ENCODE data around the gene POLQ.

The POLQ gene

DNA sequence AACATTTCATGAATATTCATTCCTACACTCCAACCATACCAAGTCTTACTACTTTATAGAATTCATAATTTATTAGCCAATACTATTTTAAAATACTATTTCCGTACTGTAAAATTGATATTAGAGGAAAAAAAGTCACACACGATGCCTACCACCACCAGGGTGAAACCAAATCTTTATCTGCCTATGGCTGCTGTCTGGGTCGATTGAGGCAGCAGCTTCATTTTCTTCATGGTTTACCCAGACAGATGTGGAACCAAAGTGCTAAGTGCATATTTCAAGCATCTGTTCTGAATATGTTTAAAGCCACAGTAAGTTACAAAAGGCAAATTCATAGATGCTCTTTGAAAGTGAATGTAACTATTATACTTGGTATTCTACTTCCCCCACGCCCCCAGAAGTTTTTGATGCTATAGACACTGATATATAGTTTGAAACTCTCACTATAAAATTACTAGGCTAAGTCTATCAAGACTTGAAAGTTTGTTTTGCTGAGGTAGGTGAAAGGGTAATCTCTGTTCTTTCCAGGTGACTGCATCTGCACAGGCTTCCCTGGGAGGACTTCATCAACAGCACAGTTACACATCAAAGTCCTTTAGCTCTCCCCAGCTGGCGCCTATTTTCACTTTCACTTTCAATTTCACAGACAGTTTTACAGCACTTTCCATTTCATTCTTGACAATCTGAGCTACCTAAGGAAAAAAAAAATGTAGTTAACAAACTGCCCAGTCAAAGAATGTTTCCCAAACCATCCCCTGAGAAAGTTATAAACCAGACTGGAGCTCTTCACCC is 113.9 kb downstream of the POLQ start:
- H3K4me1 ChIP-seq (ENCODE audit: insufficient read depth, low read length), result peaks cover 29% of the 10 kb centered on the region
- H2AFZ ChIP-seq (ENCODE audit: low read depth, low read length), result no peak overlapping the region
- no peak overlapping the region for H3K9ac ChIP-seq (ENCODE audit: low read depth, low read length)
- no peaks in the 10 kb centered on the region for H3K79me2 ChIP-seq (ENCODE audit: insufficient read depth, low read length)
- peaks cover 73% of the 10 kb centered on the region for H3K36me3 ChIP-seq (ENCODE audit: insufficient read depth, low read length)
- H3K4me3 ChIP-seq (ENCODE audit: low read depth in 1 of 2, low read length in 2 of 2), result peak overlapping the region in 1 of 2 experiments; percentile 7; a peak in 1 of 4 replicates
- TF ChIP-seq EZH2 (IDR thresholded peaks at IDR 0.05; ENCODE audit: borderline replicate concordance, low read depth, low read length, severe bottlenecking), result no peak
- TF ChIP-seq, protein P1, sequence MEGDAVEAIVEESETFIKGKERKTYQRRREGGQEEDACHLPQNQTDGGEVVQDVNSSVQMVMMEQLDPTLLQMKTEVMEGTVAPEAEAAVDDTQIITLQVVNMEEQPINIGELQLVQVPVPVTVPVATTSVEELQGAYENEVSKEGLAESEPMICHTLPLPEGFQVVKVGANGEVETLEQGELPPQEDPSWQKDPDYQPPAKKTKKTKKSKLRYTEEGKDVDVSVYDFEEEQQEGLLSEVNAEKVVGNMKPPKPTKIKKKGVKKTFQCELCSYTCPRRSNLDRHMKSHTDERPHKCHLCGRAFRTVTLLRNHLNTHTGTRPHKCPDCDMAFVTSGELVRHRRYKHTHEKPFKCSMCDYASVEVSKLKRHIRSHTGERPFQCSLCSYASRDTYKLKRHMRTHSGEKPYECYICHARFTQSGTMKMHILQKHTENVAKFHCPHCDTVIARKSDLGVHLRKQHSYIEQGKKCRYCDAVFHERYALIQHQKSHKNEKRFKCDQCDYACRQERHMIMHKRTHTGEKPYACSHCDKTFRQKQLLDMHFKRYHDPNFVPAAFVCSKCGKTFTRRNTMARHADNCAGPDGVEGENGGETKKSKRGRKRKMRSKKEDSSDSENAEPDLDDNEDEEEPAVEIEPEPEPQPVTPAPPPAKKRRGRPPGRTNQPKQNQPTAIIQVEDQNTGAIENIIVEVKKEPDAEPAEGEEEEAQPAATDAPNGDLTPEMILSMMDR (IDR thresholded peaks at IDR 0.05; ENCODE audit: borderline replicate concordance, extremely low read depth, low read length, poor library complexity, severe bottlenecking), result no peak
- peak; percentile 74 for DNase-seq
- H3K27ac ChIP-seq (ENCODE audit: low read length), result peak overlapping the region; percentile 58; the same call in 1 of the 2 replicates
- H3K4me2 ChIP-seq (ENCODE audit: insufficient read depth, low read length), result peak overlapping the region; percentile 42; the same call in 1 of the 2 replicates
- peak; percentile 98 for ATAC-seq (ENCODE audit: insufficient read depth, low read depth)
- H4K20me1 ChIP-seq (ENCODE audit: insufficient read depth, low read length), result no peaks in the 10 kb centered on the region
- no peaks in the 10 kb centered on the region for H3K9me3 ChIP-seq (ENCODE audit: insufficient read depth, low read length, severe bottlenecking)
- H3K27me3 ChIP-seq (ENCODE audit: insufficient read depth, low read length, poor library complexity), result no peaks in the 10 kb centered on the region

DNA sequence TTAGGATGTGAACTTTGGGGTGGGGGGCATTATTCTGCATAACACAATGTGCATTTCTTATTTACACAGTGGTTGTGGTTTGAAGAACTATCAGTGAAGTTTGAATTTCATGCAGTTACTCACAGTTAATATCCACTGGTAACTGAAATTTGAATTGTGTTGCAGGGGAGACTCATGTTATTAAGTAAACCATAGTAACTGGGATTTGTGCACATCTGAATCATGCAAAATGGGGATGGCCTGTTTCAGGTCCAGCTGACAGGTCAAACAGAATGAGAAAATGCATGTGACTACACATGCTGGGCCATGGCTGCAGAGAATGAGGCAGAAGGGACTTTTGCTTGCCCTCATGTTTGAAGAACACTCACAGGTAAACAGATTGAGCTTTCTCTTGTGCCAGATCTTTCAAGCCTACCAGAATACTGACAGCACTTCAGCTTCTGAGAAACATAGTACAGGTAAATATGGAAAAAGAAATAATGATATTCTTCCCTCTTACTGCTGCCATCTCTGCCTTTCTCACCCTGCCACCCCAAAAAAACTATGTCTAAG is 115.0 kb downstream of the POLQ start:
- TF ChIP-seq EZH2 (IDR thresholded peaks at IDR 0.05; ENCODE audit: borderline replicate concordance, low read depth, low read length, severe bottlenecking), result no peak
- TF ChIP-seq, protein P1 (IDR thresholded peaks at IDR 0.05; ENCODE audit: borderline replicate concordance, extremely low read depth, low read length, poor library complexity, severe bottlenecking), result no peak
- Histone ChIP-seq H3K79me2 (ENCODE audit: insufficient read depth, low read length) (no peaks in the 10 kb centered on the region), H3K4me3 (ENCODE audit: low read depth in 1 of 2, low read length in 2 of 2) (no peak overlapping the region), H3K4me1 (ENCODE audit: insufficient read depth, low read length) (peaks cover 29% of the 10 kb centered on the region), H3K36me3 (ENCODE audit: insufficient read depth, low read length) (peaks cover 66% of the 10 kb centered on the region), H3K27me3 (ENCODE audit: insufficient read depth, low read length, poor library complexity) (no peaks in the 10 kb centered on the region), H3K27ac (ENCODE audit: low read length) (no peak overlapping the region), H3K4me2 (ENCODE audit: insufficient read depth, low read length) (no peak overlapping the region), H3K9ac (ENCODE audit: low read depth, low read length) (no peak overlapping the region), H3K9me3 (ENCODE audit: insufficient read depth, low read length, severe bottlenecking) (no peaks in the 10 kb centered on the region), H4K20me1 (ENCODE audit: insufficient read depth, low read length) (no peaks in the 10 kb centered on the region), H2AFZ (ENCODE audit: low read depth, low read length) (no peak overlapping the region)
- ATAC-seq (ENCODE audit: insufficient read depth, low read depth), result no peak
- DNase-seq, result no peak

DNA sequence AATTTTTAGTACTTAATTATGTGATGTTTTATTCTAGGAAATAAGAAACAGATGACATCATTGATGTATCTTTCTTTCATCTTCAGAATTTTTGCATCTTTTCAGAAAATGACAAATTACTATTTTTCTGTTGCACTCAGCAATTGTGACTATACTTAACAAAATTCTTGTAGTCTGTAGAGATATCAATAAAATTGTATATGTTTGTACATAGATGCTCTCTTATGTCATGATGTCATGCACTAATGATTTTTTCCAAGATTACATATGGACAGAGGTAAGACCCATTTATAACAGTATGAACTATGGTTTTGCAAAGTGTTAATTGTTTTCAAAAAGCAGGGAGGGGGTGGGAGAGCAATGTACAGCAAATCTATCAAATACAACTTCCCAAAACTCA is 121.2 kb downstream of the POLQ start:
- Histone ChIP-seq H3K4me1 (ENCODE audit: insufficient read depth, low read length) (no peaks in the 10 kb centered on the region), H3K9ac (ENCODE audit: low read depth, low read length) (no peak overlapping the region), H3K4me3 (ENCODE audit: low read depth in 1 of 2, low read length in 2 of 2) (no peak overlapping the region), H3K36me3 (ENCODE audit: insufficient read depth, low read length) (peaks cover 22% of the 10 kb centered on the region), H3K27me3 (ENCODE audit: insufficient read depth, low read length, poor library complexity) (no peaks in the 10 kb centered on the region), H3K27ac (ENCODE audit: low read length) (no peak overlapping the region), H3K79me2 (ENCODE audit: insufficient read depth, low read length) (no peaks in the 10 kb centered on the region), H4K20me1 (ENCODE audit: insufficient read depth, low read length) (no peaks in the 10 kb centered on the region), H2AFZ (ENCODE audit: low read depth, low read length) (no peak overlapping the region), H3K9me3 (ENCODE audit: insufficient read depth, low read length, severe bottlenecking) (no peaks in the 10 kb centered on the region), H3K4me2 (ENCODE audit: insufficient read depth, low read length) (no peak overlapping the region)
- ATAC-seq (ENCODE audit: insufficient read depth, low read depth), result no peak
- TF ChIP-seq, protein P1 (IDR thresholded peaks at IDR 0.05; ENCODE audit: borderline replicate concordance, extremely low read depth, low read length, poor library complexity, severe bottlenecking), result no peak
- no peak for DNase-seq

Data from DND-41 (cell line).